Fibroblast of skin of left quadriceps (primary cell): ENCODE measurements around the gene KLF13.

Source experiments
- DNase-seq, 2 experiments: peaks; one replicate each; pipeline ENCODE4 v3.0.0-alpha.2; 2013; ENCODE audit warnings: low read depth in 2 of 2

Gene KLF13

DNA sequence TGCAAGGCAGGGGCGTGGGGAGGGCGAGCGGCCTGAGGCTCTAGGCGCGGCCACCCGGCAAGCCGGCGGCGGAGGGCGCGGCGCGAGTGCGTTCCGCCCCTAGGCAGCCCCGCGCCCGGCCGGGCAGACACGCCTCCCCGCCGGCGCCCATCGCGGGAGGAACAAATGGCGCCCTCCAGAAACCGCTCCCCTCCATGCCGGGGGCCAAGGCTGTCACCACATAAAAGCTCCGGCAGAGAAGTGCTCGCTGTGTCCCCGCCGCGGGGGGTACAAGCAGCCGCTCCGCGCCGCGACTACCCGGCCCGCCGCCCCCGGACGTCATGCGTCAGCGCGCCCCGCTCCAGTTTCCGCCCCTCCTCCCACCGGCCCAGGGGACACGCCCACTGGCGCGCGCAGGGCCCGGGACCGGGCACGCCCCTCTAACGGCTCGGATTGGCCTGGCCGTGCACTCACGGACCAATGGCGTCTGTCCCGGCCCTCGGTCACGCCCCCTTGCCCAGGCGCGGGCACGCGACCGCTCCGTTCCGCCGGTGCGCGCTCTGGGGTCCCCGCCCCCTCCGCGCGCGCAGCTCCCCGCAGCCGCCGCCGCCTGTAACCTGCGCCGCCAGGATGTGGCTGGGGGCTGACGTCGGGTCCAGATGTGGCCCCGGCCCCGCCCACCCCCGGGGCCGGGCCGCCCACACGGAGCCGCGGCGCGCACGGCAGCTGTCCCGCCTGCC, at the start of gene KLF13:
Gene KLF13 (plus strand): TSS at position 680 of the 719 bp plus-strand sequence. CDS start 378 bp downstream, outside the sequence.
- DNase-seq = peak; percentile 96

DNA sequence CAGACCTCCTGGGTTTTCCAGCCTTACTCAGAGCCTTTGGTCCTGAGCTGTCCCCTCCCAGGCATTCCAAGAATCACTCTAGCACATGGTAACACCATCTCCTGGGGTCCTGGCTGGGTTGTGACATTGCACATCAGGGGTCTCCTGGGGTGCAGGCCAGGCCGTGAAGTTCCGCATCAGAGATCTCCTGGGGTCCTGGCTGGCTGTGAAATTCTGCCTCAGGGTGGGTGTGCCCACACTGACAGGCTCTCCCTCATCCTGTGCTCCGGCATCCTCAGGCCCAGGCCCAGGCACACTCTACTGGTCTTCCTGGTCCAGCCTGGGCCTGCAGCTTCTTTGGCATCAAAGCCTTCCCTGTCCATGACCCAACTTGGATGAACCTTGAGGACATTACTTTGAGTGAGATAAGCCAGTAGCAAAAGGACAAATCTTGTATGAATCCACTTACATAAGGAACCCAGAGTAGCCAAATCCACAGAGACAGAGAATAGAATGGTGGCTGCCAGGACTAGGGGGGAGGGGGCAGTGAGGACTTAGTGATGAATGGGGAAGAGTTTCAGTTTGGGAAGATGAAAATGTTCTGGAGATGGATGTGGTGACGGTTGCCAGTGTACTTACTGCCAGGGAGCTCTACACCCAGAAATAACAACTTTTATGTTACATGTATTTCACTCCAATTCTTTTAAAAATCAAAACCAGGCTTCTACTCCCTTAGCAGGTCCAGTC, 49.1 kb upstream of the KLF13 start:
- no peak for DNase-seq

DNA sequence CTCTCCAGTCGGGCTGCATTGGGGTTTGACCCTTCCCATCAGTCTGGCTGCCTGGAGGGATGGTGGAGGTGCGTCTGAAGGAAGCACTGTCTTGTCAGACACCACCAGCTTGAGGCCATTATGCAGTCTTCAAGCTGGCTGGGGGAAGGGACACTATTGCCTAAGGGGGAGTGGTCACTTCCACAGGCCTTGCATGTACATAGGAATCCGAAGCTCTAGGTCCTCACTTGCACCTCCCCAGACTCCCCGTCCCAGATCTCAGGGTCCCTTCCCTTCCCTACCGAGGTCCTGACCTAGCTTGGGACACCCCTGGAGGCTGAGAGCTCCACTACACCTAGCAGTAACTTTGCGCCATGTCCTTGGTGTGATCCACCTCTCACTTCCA, 48.6 kb upstream of the KLF13 start:
- no peak for DNase-seq

DNA sequence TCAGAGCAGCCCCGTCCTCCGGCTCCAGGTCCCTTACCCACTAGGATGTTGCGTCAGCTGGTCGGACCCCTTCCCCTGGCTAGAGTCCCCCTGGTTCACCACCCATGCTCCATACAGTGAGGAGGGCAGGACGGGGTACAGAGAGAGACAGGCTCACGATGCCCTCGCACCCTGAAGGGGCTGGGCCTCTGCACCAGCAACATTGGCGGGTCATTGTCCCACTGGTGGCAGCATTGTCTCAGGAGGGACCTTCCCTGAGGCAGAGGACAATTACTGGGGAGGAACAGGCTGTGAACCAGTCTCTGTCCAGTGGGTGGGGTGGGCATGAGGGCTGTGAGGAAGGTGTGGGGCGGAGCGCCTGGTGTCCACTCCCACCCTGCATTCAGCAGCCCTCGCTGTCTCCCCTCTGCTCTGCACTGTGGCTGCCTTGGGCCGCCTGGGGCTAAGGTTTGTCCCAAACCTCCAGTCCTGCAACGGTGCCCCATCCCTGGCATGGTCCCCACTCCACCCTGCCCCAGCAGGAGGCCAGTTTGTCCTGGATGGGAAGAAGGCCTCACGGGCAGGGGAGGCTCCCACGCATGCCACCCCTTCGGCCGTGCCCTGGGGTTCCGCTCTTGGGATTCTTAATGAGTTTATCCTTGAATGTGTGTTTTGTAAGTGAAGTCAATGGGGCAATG, 48.0 kb upstream of the KLF13 start:
- DNase-seq = no peak

GRCh38 chr15:31279221-31280045, 47.2 kb upstream of the KLF13 start:
- DNase-seq = no peak

GRCh38 chr15:31280046-31280830, 46.4 kb upstream of the KLF13 start:
- no peak for DNase-seq

- DNase-seq = no peak
These were observed 45.8 kb upstream of the KLF13 start for GRCh38 chr15:31280831-31281216.

DNA sequence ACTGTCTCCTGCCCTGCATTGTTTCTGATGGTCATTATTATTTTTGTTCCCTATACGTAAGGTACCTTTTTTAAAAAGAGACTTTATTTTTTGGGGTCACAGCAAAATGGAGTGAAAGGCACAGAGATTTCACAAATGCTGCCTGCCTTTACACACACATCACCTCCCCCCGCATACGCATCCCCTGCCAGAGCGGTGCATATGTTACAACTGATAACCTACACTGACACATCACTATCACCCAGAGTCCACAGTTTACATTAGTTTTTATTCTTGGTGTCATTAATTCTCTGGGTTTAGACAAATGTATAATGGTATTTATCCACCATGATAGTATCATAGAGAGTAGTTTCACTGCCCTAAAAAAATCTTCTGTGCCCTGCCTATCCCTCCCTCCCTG, 43.6 kb upstream of the KLF13 start:
- DNase-seq = no peak

GRCh38 chr15:31285772-31286261, 40.8 kb upstream of the KLF13 start:
- DNase-seq = no peak

- DNase-seq = no peak
These were observed 35.5 kb upstream of the KLF13 start for GRCh38 chr15:31291048-31291578.

DNA sequence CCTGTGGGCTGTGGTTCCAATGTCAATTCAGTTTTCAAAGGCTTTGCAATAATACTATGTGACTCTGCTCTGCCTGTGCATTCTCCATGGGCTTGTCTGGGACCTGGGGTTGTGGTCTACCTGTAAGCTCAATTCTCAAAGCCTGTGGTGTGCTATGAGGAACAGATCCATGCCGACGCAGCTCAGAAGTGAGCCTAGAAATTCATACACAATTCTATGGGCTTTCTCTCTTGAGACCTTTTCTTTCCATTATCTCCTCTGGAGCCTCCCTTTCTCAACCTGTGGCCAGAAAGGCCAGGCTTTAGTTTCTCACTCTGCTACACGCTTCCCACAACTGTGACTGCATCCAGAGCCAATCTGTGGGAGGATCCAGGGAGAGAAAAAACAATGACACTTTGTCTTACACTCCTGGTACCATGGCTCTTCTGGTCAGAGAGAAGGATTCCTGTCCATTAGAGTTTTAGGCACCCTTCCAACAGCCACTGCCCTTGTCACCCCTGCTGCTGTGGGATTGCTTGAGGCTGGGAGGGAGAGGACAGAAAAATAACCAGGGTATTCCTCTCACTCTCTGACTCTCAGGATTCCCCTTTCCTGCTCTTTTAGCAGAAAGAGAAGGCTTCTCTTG, 34.1 kb upstream of the KLF13 start:
- DNase-seq = no peak

DNA sequence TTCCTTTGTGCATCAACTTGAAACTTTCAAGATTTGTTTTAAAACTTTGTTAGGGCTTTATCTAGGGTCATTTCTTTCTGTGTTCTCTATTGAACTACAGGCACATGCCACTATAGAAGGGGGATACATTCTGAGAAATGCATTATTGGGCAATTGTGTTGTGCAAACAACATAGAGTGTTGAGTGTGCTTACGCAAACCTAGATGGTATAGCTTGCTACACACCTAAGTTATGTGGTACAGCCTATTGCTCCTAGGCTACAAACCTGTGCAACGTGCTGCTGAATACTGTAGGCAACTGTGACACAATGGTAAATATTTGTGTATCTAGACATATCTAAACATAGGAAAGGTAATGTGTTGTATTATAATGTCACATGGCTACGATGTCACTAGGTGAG, 33.0 kb upstream of the KLF13 start:
- no peak for DNase-seq

GRCh38 chr15:31294067-31294466, 32.6 kb upstream of the KLF13 start:
- no peak for DNase-seq

DNA sequence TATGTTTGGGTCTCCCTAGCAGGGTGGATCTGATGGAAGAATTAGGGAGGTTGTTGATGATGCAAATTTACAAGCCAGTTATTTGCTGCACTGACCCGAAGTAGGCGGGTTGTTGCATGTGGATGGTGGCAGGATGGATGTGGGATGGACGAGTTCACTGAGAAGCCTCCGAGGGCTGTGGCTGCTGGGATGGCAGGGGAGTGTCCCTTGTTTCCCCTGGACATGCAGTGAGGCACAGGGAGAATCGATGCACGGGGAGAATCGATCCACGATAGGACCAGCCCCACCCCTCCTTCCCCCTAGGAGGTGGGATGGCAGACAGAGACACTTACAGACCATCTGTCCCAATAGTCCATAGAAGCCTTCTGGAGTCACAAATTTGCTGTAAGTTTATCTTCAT, 31.0 kb upstream of the KLF13 start:
- no peak for DNase-seq

DNA sequence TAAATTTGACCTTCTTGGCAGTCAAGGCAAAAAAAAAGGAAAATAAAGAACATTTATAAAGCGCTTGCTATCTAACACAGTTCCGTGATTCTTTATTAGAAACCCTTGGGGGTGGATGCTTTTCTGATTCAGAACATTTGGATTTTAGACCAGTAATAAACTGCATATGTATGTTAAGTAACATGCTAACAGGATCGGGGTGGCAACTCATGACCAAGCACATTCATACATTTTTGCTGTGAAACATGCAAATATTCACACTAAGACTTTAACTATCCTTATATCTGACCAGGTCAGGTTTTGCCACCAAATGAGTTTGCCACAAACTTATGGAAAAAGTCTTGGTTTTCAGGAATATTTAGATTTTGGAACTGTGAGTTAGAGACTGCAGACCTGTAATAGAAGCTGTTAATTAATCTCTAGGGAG, 30.4 kb upstream of the KLF13 start:
- no peak for DNase-seq

- no peak for DNase-seq
These were observed 29.7 kb upstream of the KLF13 start for GRCh38 chr15:31296646-31297574.

GRCh38 chr15:31297575-31298456, 28.8 kb upstream of the KLF13 start:
- no peak for DNase-seq

DNA sequence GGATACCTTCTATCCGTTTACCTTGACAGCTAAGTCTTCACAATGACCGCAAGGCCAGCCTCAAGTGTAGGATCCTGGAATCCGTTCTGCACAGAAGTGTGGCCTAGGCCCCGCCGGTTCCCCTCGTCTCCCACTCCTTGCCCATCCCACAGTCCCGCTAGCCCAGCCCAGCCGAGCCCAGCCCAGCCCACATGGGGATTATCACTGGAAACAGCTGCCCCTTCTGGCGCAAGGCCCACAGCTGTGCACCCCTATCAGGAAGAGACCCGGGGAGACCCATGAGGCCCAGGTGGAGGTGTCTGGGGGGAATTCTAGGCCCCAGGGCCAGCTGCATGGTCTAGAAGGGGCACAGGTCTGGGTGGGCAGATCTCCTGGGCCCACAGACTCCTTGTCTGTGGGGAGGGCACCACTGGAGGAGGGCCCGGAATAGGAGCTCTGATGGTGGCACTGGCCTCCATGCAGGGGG, 27.9 kb upstream of the KLF13 start:
- no peak for DNase-seq
